Neural cell (in vitro differentiated cells): ENCODE results near the gene FCAMR.

Experiments
- EP300 ChIP-seq: fragments of 450-650 bp; conservative IDR thresholded peaks from 2 replicates; pipeline ENCODE4 v1.6.1; 2014; ENCODE audit warnings: antibody characterized with exemption, mild to moderate bottlenecking, moderate library complexity; ENCODE audit not compliant: poor library complexity, severe bottlenecking
- EZH2 ChIP-seq: fragments of 200-600, 300-800 bp; shearing (Covaris generic), sonication (generic); IDR thresholded peaks from 2 replicates; pipeline ENCODE4 v1.6.1; 2014; ENCODE audit warnings: antibody characterized with exemption, low read length, borderline replicate concordance, mild to moderate bottlenecking; ENCODE audit not compliant: insufficient read depth, poor library complexity, severe bottlenecking
- MXI1 ChIP-seq: fragments of 450-650 bp; conservative IDR thresholded peaks from 2 replicates; pipeline ENCODE4 v1.6.1; 2014; ENCODE audit warnings: antibody characterized with exemption, mild to moderate bottlenecking; ENCODE audit not compliant: poor library complexity, severe bottlenecking
- POLR2AphosphoS5 ChIP-seq: IDR thresholded peaks from 2 replicates; pipeline ENCODE4 v1.6.1; 2012
- RAD21 ChIP-seq: fragments of 450-650 bp; conservative IDR thresholded peaks from 2 replicates; pipeline ENCODE4 v1.6.1; 2014; ENCODE audit warnings: antibody characterized with exemption, mild to moderate bottlenecking, moderate library complexity
- REST ChIP-seq: IDR thresholded peaks from 2 replicates; pipeline ENCODE4 v1.6.1; 2012; ENCODE audit warnings: borderline replicate concordance
- SMC3 ChIP-seq: fragments of 450-650 bp; conservative IDR thresholded peaks from 2 replicates; pipeline ENCODE4 v1.6.1; 2014; ENCODE audit warnings: antibody characterized with exemption, mild to moderate bottlenecking, moderate library complexity; ENCODE audit not compliant: poor library complexity
- TAF1 ChIP-seq: IDR thresholded peaks from 2 replicates; pipeline ENCODE4 v1.6.1; 2012; ENCODE audit warnings: low read depth
- TF ChIP-seq, protein P1 (sequence below): fragments of 450-650 bp; IDR thresholded peaks from 2 replicates; pipeline ENCODE4 v1.5.1; 2014; ENCODE audit warnings: antibody characterized with exemption, mild to moderate bottlenecking, moderate library complexity; ENCODE audit not compliant: poor library complexity, severe bottlenecking

DNA sequence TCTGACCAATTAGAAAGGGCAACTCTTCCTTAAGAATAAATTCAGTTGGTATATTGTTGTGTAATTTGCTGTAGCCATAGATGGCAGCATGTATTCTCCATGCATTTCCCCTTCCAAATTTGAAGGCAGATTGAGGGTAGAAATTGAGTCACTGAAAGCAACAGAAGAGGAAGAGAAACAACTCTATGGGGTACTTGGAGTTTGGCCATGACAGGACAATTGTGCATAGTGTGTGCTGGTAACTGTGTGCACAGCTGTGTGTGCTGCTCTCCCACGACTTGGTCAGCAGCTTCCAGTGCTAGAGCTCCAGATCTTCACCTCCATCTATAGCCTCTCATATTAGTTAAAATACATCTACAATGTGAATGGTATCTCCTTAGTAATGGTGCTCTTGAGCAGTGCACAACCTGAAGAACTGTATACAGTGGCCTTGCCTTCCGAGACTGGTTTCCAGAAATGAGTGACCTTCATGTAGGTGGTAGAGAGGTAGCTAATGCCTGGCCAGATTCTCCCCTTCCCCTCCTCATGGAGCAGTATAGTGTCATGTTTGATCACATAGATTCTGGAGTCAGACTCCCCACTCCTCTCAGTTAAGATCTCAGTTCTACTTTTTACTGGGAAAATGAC, 882 bp upstream of the FCAMR start:
- TF ChIP-seq POLR2AphosphoS5 (no peak), MXI1 (no peak), EZH2 (no peak), TAF1 (no peak), EP300 (no peak), RAD21 (no peak), SMC3 (no peak), REST (no peak)
- TF ChIP-seq, protein P1, sequence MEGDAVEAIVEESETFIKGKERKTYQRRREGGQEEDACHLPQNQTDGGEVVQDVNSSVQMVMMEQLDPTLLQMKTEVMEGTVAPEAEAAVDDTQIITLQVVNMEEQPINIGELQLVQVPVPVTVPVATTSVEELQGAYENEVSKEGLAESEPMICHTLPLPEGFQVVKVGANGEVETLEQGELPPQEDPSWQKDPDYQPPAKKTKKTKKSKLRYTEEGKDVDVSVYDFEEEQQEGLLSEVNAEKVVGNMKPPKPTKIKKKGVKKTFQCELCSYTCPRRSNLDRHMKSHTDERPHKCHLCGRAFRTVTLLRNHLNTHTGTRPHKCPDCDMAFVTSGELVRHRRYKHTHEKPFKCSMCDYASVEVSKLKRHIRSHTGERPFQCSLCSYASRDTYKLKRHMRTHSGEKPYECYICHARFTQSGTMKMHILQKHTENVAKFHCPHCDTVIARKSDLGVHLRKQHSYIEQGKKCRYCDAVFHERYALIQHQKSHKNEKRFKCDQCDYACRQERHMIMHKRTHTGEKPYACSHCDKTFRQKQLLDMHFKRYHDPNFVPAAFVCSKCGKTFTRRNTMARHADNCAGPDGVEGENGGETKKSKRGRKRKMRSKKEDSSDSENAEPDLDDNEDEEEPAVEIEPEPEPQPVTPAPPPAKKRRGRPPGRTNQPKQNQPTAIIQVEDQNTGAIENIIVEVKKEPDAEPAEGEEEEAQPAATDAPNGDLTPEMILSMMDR = no peak
